ENCODE data around the gene WIZ. TPM values are rescaled to one million over a fixed set of nuclear protein-coding genes. Genes with fewer than 3 reads are reported as not detected.

The WIZ gene
- total and polyA plus RNA-seq, 2 of the 8 experiments (the other 6 are each of a cell fraction or from before 2014, with no cell fraction given), result 12.5 to 33.2 TPM

- Histone ChIP-seq H3K4me2 (ENCODE audit: insufficient read depth in 1 of 2, low read depth in 2 of 2, low read length in 2 of 2) (no peak overlapping the region), H3K9ac (replicated peaks in 1 of 4; ENCODE audit: extremely low read depth in 1 of 4, low read depth in 3 of 4, low read length in 3 of 4) (no peak overlapping the region; a peak in 1 of 7 replicates), H4K5ac (ENCODE audit: insufficient read length, low read depth, low read length) (no peak overlapping the region), H2BK5ac (ENCODE audit: low read depth, low read length) (no peak overlapping the region), H3K23ac (ENCODE audit: insufficient read length) (no peak overlapping the region), H3K9me3 (ENCODE audit: insufficient read depth in 2 of 2, low read depth in 1 of 2, low read length in 1 of 2) (peaks cover 3 to 4% of the 10 kb centered on the region in 2 experiments; a peak in 1 of 4 replicates), H3K79me1 (ENCODE audit: low read depth, low read length) (peaks cover 2% of the 10 kb centered on the region; the same call in 1 of the 2 replicates), H3K23me2 (ENCODE audit: low read depth, low read length) (peaks cover 4% of the 10 kb centered on the region; the same call in 1 of the 2 replicates), H2AK5ac (ENCODE audit: low read depth, low read length) (no peak overlapping the region), H3K36me3 (ENCODE audit: control insufficient read depth in 2 of 4, insufficient read depth in 4 of 4, low read length in 3 of 4) (peaks cover 2 to 38% (median 22%) of the 10 kb centered on the region in 4 experiments; a peak in 6 of 8 replicates), H4K8ac (ENCODE audit: extremely low read depth, insufficient read depth, low read length) (no peak overlapping the region), H3K56ac (replicated peaks; ENCODE audit: insufficient read length, low read depth, low read length) (no peak overlapping the region), H2AFZ (ENCODE audit: low read length) (no peak overlapping the region), H3K4me1 (replicated peaks in 1 of 4; ENCODE audit: control insufficient read depth in 3 of 4, insufficient read depth in 4 of 4, low read length in 3 of 4) (peaks cover 0 to 4% (median 3%) of the 10 kb centered on the region in 4 experiments; a peak in 5 of 7 replicates), H3K4me3 (ENCODE audit: extremely low read depth in 1 of 4, insufficient read depth in 2 of 4, low read depth in 3 of 4, low read length in 4 of 4) (no peak overlapping the region), H3K18ac (ENCODE audit: extremely low read depth, low read length) (no peak overlapping the region), H3K27ac (ENCODE audit: low read depth, low read length) (no peak overlapping the region), H3K4ac (replicated peaks; ENCODE audit: insufficient read length, low read depth, low read length) (no peak overlapping the region), H3K79me2 (ENCODE audit: control insufficient read depth in 1 of 2, insufficient read depth in 2 of 2, low read length in 2 of 2) (peaks cover 15 to 20% of the 10 kb centered on the region in 2 experiments), H3K27me3 (replicated peaks in 1 of 4; ENCODE audit: control insufficient read depth in 3 of 4, extremely low read depth in 1 of 4, insufficient read depth in 3 of 4, low read length in 3 of 4) (no peaks in the 10 kb centered on the region), H2BK120ac (replicated peaks; ENCODE audit: low read depth, low read length) (no peak overlapping the region), H2BK15ac (ENCODE audit: low read length) (no peak overlapping the region), H3K14ac (ENCODE audit: insufficient read length) (no peak overlapping the region), H4K20me1 (replicated peaks in 1 of 2; ENCODE audit: control insufficient read depth in 1 of 2, insufficient read depth in 2 of 2, low read length in 2 of 2) (peaks cover 2 to 10% of the 10 kb centered on the region in 2 experiments), H4K91ac (replicated peaks; ENCODE audit: insufficient read length, low read length) (no peak overlapping the region), H2BK20ac (ENCODE audit: low read length) (no peak overlapping the region), H2BK12ac (ENCODE audit: low read depth, low read length) (no peak overlapping the region)
- FAIRE-seq (no peak), DNase-seq (ENCODE audit: low read depth in 1 of 2, low spot score in 2 of 2) (no peak)
- ChIA-PET POLR2A (ENCODE audit: partially characterized antibody) (interaction anchor here (1.0 to 6.1 kb wide), 5 partner anchors 8 to 44 kb away, joined by 3 to 71 read pairs (median 4); partner anchors contain the start of gene AKAP8), CTCF (ENCODE audit: partially characterized antibody) (interaction anchor here (0.9 to 5.1 kb wide), 7 partner anchors 8 to 134 kb away, joined by 3 to 48 read pairs (median 18); no protein-coding TSS in a partner anchor)
- TF ChIP-seq CREB1 (IDR thresholded peaks at IDR 0.05) (no peak), CHD1 (IDR thresholded peaks at IDR 0.05; ENCODE audit: low read depth, low read length) (no peak), TBP (IDR thresholded peaks at IDR 0.05; ENCODE audit: low read depth, low read length) (no peak), TEAD4 (IDR thresholded peaks at IDR 0.05; ENCODE audit: low read depth, low read length) (no peak), SIRT6 (IDR thresholded peaks at IDR 0.05; ENCODE audit: low read length) (no peak), POLR2AphosphoS5 (IDR thresholded peaks at IDR 0.05; ENCODE audit: low read depth, low read length) (no peak)
- TF ChIP-seq, protein P1, sequence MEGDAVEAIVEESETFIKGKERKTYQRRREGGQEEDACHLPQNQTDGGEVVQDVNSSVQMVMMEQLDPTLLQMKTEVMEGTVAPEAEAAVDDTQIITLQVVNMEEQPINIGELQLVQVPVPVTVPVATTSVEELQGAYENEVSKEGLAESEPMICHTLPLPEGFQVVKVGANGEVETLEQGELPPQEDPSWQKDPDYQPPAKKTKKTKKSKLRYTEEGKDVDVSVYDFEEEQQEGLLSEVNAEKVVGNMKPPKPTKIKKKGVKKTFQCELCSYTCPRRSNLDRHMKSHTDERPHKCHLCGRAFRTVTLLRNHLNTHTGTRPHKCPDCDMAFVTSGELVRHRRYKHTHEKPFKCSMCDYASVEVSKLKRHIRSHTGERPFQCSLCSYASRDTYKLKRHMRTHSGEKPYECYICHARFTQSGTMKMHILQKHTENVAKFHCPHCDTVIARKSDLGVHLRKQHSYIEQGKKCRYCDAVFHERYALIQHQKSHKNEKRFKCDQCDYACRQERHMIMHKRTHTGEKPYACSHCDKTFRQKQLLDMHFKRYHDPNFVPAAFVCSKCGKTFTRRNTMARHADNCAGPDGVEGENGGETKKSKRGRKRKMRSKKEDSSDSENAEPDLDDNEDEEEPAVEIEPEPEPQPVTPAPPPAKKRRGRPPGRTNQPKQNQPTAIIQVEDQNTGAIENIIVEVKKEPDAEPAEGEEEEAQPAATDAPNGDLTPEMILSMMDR (IDR thresholded peaks at IDR 0.05; ENCODE audit: control extremely low read depth in 1 of 3, insufficient read depth in 1 of 3, low read depth in 1 of 3, low read length in 3 of 3), result no peak
- WGBS, 2 experiments (ENCODE audit: extremely low coverage in 1 of 2, insufficient coverage in 1 of 2, insufficient read length in 1 of 2, insufficient replicate concordance in 2 of 2, low coverage in 1 of 2, low lambda C conversion rate in 2 of 2, missing lambda C conversion rate in 1 of 2), result 93% methylated on average over 15 of the region's 15 CpGs; no CpG with 5 or more reads in 1 of the 2 experiments
These were observed 28.0 kb downstream of the WIZ start for GRCh38 chr19:15421721-15422260.

Data from H1 (cell line).